Measurements from ENCODE around the gene TUBGCP5.

TUBGCP5 gene

DNA sequence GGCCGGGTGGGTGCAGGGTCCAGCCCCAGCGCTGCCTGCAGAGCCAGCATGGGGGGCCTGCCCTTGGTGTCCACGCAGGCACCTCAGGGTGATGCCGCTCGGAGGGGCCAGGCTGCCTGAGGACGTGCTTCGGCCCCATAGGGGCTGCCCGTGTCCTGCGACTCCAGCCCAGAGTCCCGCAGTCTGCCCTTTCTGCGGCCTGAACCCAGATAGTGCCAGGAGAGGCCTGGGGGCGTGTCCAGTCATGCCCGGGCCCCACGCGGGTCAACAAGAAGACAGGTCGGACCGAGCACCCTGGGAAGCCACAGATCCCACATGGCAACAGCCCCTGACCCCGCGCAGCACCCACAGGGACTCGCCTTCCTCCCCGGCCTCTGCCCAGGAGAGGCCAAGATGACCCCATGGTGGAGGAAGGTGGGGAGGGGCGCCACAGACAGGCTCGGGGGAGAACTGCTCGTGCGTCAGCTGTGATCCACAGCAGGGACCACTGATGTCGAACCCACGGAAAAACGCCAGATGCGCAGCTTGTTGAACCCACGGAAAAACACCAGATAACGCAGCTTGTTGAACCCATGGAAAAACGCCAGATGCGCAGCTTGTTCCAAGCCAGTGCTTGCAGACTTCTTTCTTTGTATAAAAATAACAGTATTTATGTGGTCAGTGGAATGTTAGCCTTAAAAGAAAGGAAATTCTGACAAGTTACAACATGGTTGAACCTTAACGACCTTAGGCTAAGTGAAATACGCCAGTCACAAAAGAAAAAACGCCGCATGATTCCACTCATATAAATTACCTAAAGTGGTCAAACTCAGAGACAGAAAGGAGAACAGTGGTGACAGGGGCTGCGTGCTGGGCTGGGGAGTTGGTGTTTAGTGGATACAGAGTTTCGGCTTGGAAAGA lies 87.7 kb downstream of the TUBGCP5 start:
- no peak for DNase-seq

DNA sequence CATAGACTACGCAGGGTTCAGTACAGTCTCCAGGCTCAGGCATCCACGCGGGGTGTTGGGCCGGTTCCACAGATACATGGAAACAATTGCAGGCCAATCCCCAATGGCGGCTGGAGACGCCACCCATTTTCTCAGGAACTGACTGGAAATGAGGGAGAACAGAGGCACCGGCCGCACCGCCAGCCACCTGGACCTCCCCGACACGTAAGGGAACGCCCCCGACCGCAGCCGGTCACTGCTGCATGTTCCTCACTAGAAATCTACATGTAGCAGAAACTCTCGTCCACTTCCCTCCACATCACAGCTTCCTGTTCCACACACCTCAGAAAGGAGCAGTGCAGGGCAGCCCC lies 88.4 kb downstream of the TUBGCP5 start:
- no peak for DNase-seq

DNA sequence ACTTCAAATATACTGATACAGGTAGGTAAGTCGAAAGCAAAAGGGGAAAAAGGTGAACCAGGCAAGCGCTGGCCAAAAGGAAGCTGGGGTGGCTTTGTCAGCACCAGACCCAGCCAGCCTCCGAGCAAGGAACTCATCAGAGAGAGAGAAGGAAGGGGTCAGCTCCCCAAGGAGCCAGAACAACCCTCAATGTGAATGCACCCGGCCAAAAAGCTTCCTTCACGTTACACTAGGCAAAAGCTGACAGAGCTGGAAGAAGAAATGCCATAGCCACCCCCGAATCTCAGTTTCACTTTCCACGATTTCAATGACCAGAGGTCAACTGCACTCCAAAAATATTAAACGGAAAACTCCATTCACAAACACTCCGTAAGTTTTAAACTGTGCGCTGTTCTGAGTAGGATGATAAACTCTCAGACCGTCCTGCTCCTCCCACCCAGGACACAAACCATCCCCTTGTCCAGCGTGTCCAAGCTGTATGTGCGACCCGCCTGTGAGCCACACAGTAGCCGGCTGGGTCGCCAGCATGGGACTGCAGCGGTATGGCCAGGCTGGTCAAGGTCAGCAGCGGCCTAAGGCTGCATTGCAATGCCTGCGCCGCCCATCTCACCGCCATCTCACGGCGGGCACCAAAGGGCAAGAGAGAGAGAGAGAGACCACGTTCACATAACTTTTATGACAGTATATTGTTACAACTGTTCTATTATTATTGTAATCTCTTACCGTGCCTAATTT lies 88.9 kb downstream of the TUBGCP5 start:
- no peak for DNase-seq
